GM19239 (cell line): ENCODE results near the gene RNU1-1.
A peak's percentile ranks its signal among the peaks of the same experiment; 100 is the strongest.
"Not testable (repeated sequence)": the region's sequence is repeated elsewhere in the genome, so short reads cannot be mapped to it uniquely, and the experiment has no call there.

Experiments used
- DNase-seq: peaks from one replicate; pipeline ENCODE4 v3.0.0; 2011; ENCODE audit warnings: low spot score; ENCODE audit not compliant: insufficient read length
- FAIRE-seq: peaks from 2 replicates; lab custom pipeline; 2011; peaks lifted over from hg19 to GRCh38; lab: Jason Lieb, UNC

Gene RNU1-1

GRCh38 chr1:16498573-16499413 lies 15.3 kb downstream of the RNU1-1 start:
- FAIRE-seq = peak; percentile 66
- peak; percentile 92 for DNase-seq

- FAIRE-seq = not testable (repeated sequence)
These were observed 16.0 kb downstream of the RNU1-1 start for GRCh38 chr1:16498047-16498446.

GRCh38 chr1:16497474-16497904 lies 16.6 kb downstream of the RNU1-1 start:
- not testable (repeated sequence) for DNase-seq, FAIRE-seq

More at GRCh38 chr1:16498047-16498446, 16.0 kb downstream of the RNU1-1 start:
- not testable (repeated sequence) for DNase-seq

DNA sequence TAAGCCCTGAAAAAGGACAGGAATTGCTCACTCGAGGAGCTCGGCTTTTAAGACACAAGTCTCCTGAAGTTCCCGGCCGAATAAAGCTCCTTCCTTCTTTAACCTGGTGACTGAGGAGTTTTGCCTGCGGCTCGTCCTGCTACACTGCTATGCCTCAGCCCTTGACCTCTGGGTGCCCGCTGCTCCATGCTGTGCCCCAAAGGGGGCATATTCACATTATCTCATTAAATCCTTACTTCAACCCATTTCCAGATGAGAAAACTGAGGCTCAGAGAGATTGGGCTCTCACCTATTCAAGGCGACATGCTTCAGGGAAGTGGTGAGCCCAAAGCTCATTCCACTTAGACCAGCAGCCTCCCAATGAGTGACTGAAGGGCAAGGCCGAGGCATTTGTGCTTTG lies 20.4 kb downstream of the RNU1-1 start:
- DNase-seq, FAIRE-seq: not testable (repeated sequence)

GRCh38 chr1:16492937-16493336 lies 21.1 kb downstream of the RNU1-1 start:
- DNase-seq, FAIRE-seq: not testable (repeated sequence)

- FAIRE-seq (no peak), DNase-seq (no peak)
These were observed 22.9 kb downstream of the RNU1-1 start for GRCh38 chr1:16491056-16491675.

DNA sequence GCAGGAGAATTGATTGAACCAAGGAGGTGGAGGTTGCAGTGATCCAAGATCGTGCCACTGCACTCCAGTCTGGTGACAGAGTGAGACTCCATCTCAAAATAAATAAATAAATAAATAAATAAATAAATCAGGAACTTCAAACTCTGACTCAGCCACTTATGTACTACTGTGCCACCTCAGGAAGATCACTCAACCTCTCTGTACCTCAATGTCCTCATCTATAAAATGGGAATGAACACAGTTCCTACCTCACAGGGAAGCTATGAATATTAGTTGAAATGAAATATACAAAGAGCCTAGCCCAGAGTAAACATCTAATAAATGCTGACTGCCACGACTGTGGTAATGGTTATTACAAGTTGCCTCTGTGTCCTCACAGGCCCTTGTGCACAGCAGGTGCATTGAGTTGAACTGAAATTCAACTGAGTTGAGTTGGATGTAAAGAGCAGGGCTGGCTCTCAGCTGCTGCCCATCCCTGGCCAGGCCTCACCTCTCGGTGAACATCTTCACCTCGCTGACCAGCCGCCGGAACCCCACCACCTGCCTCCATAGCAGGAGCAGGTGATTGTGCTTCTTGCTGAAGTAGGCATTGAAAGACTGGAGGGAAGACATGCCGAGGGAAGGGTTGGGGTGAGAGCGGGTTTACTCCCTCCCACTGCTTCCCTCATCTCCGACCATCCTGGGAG lies 24.7 kb downstream of the RNU1-1 start:
- not testable (repeated sequence) for FAIRE-seq, DNase-seq

DNA sequence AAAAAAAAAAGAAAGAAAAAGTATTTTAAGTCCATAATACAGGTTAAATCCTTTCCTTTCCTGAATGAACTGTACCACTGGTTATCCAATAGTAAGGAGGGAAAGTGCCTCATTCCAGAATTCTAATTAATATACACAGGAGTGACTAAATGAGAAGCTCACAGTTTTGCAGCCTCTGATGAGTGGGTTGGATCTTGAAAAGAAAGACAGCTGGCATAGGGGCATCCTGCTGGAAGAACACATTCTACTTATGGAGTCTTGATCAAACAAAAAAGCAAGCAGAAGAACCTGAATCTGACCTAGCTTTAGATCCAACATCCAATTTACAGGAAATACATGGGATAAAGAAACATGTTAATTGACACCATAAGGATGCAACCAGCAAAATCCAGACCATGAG lies 27.1 kb downstream of the RNU1-1 start:
- FAIRE-seq, DNase-seq: not testable (repeated sequence)

DNA sequence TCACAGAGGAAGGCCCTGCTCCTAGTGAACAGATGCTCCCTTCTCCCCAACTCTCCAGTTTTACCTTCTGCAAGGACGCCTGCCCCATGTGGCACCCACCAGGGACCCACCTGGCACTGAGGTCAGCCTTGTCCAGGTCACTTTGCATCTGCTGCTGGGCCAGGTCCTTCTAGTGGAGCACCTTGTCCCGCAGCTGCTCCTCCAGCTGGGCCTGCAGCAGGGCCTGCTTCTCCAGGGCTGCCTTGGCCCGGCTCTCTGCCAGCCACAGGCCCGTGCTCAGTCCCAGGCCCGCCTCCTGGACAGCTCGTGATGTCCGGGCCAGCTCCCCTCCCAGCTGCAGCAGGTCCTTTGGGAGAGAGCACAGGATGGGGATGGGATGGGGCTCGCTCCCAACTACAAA lies 27.8 kb downstream of the RNU1-1 start:
- not testable (repeated sequence) for FAIRE-seq, DNase-seq

GRCh38 chr1:16484931-16485330 lies 29.2 kb downstream of the RNU1-1 start:
- FAIRE-seq = no peak
- DNase-seq = no peak

DNA sequence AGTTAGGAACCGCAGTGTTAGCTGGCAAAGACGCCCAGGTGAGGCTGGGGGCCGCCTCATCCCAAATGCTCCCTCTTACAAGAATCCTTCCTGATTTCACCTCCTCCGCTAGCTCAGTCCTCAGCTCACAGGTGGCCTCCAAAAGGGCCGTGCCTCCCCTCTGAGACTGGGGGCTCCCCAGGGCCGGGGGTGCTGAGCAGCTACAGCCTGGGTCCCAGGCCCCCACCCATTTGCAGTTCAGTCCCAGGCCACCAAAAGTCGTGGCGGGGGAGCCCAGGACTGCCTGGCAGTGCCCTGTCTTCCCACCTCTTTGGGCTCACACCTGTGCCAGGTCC lies 29.6 kb downstream of the RNU1-1 start:
- FAIRE-seq = no peak
- no peak for DNase-seq

DNA sequence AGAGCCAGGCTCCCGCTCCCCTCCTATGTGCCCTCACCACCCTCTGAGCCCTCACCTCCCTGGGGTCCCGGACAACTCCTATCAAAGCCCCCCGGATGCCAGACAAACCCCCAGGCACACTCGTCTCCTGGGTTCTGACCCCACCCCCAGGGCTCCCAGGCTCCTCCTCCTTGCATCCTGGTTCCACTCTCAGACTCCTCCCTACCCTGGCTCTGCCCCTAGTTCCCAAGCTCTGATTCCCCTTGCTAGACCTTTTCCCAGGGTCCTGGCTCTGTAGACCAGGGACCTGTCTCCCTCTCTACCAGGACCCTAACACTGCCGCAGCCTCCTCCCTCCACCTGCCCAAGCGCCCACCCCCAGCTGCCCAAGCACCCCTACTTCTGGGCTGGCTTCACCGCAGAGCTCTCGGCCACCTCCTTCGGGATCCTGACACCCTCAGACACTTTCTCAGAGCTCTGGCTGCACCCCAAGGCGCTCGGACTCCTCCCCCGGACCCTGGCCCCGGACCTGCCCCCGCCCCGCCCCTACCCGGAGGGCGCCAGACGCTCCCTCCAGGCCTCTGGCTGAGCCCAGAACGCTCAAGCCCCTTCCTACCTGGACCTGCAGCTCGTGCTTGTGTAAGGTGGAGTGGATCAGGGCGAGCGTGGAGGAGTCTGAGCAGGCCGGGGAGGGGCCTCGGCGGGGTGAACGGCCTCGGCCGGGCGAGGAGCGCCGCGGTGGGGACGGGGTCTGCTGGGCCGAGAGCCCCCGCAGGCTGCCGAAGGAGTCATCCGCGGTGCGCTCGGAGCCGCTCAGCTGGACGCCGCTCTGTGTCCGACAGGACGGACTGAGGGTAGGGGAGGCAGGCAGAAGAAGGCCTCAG lies 30.2 kb downstream of the RNU1-1 start:
- not testable (repeated sequence) for DNase-seq, FAIRE-seq

DNA sequence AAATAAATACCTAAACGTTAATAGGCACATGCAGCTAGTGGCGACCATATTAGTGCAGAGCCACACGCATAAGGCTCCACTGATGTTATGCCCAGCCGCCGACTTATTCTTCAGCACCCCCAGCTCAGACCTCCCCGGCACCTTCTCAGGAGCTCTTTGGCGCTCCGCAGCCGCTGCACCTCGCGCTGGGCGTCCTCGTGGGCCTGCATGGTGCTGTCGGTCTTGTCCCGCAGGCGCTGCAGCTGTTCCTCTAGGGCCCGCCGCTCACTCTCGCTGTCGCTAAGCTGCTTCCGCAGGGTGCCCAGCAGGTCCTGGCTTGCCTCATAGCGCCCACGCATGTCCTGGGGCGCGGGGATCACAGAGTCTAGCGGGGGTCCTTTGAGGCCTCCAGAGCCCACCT lies 30.9 kb downstream of the RNU1-1 start:
- FAIRE-seq, DNase-seq: not testable (repeated sequence)

DNA sequence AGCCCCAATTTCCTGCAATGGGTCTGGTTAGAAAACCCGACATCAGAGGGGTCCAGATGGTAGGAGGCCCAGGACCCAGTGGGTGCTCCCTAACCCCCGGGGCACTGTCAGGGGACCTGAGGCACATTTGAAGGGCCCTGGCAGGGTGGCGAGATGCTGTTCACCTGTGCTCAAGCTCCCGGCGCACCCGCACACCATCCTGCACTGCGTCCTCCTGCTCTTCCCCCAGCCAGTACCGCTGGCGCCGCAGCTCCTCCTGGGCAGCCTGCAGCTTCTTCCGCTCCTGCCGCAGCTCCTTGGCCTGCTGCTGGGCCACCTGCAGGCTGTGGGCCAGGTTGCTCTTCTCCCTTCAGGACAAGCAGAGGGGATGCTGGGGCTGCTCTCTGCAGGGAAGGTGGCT lies 36.0 kb downstream of the RNU1-1 start:
- DNase-seq = no peak
- no peak for FAIRE-seq

DNA sequence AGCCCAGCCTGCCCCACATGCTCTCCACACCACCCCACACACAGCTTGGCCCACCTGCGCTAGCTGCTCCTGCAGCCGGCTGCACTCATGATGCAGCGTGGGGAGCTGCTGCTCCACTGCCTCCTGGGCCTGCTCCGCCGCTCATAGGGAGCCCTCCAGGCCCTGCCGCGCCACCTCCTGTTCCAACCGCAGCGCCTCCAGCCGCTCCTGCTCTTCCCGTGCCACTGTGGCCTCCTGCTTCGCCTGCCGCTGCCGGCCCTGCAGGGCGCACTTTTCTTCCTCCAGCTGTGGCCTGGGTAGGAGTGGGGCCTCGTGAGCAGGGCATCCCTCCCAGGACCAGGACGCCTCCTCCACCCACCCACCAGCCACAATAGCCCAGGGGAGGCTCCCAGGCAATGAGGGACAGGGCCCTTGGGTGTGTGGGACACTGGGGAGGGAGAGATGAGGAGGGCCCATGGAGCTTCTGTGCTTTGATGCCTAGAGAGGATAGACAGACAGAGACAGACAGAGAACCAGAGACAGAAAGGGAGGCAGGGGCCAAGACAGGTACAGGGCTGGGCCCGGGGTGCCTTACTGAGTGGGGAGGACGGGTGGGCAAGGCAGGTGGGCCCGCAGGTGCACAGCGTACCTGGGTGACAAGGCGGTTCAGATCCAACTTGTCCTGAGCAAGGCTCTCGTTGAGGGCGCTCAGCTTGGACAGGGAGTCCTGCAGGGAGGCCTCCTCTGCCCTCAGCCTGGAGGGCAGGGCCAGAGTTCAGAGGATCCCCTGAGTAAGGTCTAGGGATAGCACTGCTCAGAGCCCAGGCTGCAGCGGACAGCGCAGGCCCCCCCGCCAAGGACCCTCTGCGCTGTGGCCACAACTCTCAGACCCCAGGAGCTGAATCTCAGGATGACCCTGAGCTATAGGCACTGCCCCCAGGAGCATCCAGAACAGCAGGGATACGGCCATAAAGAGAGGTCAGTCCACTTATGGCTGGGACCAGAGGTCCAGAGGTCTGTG lies 38.0 kb downstream of the RNU1-1 start:
- DNase-seq, FAIRE-seq: not testable (repeated sequence)

DNA sequence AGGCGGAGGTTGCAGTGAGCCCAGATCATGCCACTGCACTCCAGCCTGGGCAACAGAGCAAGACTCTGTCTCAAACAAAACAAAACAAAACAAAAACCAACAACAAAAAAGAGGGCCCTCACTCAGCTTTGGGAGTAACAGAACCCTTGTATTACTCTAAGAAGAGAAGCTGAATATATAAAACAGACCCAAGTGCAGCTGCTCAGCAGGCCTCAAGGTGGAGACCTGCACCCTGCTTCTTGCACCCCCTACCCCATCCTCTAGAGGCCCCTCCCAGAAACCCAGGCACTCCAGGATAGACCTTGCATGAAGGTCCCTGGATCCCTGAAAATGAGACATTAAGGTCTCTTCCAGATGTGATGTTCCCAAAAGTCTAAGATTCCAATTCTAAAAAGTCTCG lies 39.2 kb downstream of the RNU1-1 start:
- DNase-seq, FAIRE-seq: not testable (repeated sequence)

GRCh38 chr1:16474166-16474800 lies 39.8 kb downstream of the RNU1-1 start:
- no peak for FAIRE-seq
- DNase-seq = no peak

- FAIRE-seq = no peak
- DNase-seq = no peak
These were observed 45.5 kb downstream of the RNU1-1 start for GRCh38 chr1:16468558-16468957.
